ENCODE data around the gene GALNT6.

DNA sequence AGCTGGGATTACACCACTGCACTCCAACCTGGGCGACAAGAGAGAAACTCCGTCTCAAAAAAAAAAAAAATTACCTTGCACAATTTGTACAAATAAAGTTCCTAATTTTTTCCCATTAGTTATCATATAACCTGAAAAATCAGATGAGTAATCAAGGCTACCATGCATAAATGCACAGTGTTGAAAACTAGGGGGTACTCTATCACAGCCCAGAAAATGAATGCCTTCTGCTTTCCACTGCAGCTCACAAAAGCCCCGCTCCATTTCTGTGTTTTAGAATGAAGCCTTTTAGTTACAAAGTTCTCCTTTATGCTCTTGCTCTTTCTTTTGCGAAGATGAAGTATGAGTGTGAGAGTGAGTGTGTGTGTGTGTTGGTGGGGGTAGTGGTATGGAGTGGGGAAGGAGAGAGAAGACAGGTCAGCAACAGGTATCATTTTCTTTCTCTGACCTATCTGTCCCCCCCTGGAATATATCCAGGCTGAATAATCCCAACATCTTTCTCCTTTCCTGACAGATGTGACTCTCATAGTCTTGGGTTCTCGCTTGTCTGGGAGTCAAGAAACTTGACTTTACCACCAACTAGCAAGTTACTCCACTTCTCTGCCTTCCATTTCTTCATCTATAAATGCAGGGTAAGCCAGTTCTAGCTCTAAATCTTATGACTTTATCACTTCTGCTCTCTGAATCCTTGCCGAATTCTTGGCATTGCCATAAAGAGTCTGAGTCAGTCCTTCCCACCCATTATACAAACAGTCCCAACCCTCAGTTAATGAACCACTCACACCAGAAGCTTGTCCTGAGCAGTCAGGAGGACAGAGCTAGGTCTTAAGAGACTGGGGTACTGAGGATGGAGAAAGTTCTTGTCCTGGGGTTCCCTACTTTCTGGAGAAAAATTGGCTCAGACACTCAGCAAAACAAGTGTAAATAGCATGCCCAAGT lies 83.3 kb downstream of the GALNT6 start:
- TF ChIP-seq, protein P1, sequence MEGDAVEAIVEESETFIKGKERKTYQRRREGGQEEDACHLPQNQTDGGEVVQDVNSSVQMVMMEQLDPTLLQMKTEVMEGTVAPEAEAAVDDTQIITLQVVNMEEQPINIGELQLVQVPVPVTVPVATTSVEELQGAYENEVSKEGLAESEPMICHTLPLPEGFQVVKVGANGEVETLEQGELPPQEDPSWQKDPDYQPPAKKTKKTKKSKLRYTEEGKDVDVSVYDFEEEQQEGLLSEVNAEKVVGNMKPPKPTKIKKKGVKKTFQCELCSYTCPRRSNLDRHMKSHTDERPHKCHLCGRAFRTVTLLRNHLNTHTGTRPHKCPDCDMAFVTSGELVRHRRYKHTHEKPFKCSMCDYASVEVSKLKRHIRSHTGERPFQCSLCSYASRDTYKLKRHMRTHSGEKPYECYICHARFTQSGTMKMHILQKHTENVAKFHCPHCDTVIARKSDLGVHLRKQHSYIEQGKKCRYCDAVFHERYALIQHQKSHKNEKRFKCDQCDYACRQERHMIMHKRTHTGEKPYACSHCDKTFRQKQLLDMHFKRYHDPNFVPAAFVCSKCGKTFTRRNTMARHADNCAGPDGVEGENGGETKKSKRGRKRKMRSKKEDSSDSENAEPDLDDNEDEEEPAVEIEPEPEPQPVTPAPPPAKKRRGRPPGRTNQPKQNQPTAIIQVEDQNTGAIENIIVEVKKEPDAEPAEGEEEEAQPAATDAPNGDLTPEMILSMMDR (IDR thresholded peaks at IDR 0.05), result no peak
- no peak for TF ChIP-seq ZFX (IDR thresholded peaks at IDR 0.05; ENCODE audit: borderline replicate concordance)
